HFF-Myc (cell line): ENCODE data around the gene CST9.

Experiments
- DNase-seq: peaks from one replicate; pipeline ENCODE4 v3.0.0-alpha.2; 2011; ENCODE audit warnings: low read depth; ENCODE audit errors: extremely low read depth
- H3K4me3 ChIP-seq: replicated peaks from 2 replicates; pipeline ENCODE4 v1.5.1; 2011; ENCODE audit warnings: low read depth, mild to moderate bottlenecking, control low read depth, low read length
- TF ChIP-seq, protein P1 (sequence below): IDR thresholded peaks from 2 replicates; pipeline ENCODE4 v1.5.1; 2012; ENCODE audit warnings: mild to moderate bottlenecking, low read depth, low read length, control low read depth; ENCODE audit errors: missing control alignments

CST9 gene

GRCh38 chr20:23634044-23634801, 28.5 kb upstream of the CST9 start:
- DNase-seq = no peak
- TF ChIP-seq, protein P1, sequence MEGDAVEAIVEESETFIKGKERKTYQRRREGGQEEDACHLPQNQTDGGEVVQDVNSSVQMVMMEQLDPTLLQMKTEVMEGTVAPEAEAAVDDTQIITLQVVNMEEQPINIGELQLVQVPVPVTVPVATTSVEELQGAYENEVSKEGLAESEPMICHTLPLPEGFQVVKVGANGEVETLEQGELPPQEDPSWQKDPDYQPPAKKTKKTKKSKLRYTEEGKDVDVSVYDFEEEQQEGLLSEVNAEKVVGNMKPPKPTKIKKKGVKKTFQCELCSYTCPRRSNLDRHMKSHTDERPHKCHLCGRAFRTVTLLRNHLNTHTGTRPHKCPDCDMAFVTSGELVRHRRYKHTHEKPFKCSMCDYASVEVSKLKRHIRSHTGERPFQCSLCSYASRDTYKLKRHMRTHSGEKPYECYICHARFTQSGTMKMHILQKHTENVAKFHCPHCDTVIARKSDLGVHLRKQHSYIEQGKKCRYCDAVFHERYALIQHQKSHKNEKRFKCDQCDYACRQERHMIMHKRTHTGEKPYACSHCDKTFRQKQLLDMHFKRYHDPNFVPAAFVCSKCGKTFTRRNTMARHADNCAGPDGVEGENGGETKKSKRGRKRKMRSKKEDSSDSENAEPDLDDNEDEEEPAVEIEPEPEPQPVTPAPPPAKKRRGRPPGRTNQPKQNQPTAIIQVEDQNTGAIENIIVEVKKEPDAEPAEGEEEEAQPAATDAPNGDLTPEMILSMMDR = no peak
- no peak overlapping the region for H3K4me3 ChIP-seq

DNA sequence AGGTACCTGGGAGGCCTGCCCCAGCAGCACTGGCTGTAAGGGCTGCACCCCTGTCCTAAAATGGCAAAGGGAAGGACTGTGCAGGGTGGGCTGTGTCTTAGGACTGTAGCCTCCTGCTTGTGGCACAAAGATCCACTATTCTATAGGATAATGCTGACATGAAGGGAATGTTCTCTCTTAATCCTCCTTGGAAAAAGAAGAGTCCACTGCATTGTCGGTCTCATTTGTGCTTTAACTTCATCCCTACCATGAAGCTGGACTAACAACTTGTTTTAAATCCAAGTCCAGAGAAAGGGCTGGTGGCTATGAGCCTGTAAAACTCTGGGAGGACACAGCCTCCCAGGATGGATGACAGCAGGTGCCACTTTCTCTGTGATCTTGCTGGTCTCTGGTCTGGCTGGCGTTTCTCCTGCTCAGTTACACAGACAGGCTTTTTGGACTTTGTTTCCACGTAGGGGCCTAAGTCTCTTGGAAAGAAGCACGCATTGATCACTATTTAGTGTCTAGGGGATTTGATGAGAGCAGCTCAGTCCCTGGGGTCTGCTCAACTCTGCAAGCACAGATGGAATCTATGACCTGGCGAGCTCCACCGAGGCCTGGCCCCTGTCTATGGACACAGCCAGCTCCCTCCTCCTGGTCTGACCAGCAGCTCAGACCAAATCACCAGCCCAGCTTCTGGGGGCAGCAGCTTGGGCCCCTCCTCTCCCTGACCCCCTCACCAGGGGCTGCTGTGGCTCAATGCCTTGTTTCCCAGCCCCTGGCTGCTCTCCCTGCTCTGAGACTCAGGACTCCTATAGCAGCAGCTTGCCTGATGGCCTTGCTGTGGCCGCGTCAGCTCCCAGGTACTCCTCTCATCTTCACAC, 27.2 kb upstream of the CST9 start:
- no peak overlapping the region for H3K4me3 ChIP-seq
- TF ChIP-seq, protein P1 = no peak
- no peak for DNase-seq

DNA sequence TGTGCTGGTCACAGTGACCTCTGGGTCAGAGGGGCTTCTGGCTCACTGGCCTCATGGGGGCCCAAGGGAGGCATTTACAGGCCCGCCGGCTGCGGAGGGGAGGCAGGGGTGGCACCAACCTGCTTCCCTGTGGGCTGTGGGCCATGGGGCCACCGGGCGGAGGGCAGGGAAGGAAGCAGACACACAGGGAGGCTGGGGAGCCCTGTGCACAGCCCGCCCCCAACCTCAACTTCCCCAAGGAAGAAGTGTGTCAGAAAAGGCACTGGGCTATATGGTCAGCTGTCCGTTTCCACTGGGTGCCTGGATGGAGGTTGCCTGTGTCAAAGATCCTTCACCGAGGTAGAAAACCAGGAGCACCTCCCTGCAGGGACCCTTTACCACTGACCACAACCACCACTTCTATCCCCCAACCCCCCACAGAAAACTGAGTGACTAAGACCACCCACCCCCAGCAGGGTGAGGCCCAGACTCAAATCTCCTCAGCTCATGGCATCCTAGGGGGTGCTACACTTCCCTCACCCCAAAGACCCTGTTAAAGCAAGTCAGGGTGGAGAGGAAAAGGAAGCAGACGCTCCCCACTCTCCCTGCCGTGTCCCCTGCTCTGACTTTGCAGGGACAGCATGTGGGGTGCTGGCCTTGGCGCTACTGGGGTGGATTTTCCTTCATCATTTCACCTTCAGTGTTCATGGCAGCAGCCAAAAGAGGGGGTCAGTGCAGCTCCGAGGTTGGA, 26.4 kb upstream of the CST9 start:
- TF ChIP-seq, protein P1 = no peak
- no peak for DNase-seq
- H3K4me3 ChIP-seq = no peak overlapping the region

DNA sequence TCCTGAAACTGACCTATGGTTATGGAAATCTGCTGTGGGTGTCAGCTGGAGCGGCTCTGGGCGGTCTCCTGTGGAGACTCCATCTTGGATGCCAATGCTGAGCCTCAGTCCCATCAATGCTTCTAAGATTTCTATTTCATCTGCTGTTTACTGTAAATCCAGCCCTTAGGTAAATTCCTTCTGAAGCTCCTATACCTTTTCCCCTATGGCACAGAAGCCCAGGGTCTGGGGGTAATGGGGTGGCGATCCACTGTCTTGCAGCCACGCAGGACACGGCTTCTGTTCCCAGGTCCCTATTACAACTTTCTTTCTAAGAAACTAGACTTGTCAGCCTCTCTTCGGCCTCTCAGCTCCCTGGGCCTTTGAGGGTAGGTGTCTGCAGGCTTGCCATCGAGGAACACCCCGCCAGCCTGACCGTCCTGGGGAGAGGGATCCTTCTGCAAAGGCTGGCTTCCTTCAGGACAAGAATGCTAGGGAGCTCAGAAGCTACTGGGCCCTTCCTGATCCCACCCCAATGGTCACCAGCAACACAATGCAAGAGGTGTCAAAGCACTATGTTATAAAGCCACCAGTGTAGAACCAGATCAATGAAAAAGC, 25.6 kb upstream of the CST9 start:
- H3K4me3 ChIP-seq = no peak overlapping the region
- no peak for DNase-seq
- TF ChIP-seq, protein P1 = no peak

DNA sequence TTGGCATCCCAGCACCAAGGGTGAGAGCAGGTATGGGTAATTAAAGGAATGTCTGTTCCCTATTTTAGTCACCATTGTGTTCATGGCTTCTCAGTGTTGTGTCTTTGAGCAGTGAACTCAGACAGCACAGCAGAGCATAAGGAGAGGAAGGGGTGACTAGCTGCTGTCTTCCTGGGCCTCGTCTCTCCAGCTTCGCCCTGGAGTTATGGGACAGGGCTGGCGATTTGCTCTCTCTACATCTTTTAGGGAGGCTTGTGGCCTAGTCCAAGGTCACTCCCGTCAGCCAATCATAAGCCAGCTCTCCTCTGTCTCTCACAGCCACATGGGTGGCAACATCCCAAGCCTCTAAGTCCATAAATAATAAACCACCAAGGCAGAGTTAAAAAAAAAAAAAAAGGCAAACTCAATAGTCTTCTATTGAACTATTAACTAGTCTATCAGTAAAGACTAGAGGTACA, 24.7 kb upstream of the CST9 start:
- H3K4me3 ChIP-seq = no peak overlapping the region
- no peak for DNase-seq
- TF ChIP-seq, protein P1 = no peak

- TF ChIP-seq, protein P1 = no peak
- H3K4me3 ChIP-seq = no peak overlapping the region
- no peak for DNase-seq
Observed at GRCh38 chr20:23629542-23630391, 24.1 kb upstream of the CST9 start.
